Measurements from ENCODE around the gene ADGRF3.
"Not testable (repeated sequence)": the region's sequence is repeated elsewhere in the genome, so short reads cannot be mapped to it uniquely, and the experiment has no call there.

ADGRF3 gene

GRCh38 chr2:26297061-26297460 is 49.5 kb downstream of the ADGRF3 start:
- no peak for DNase-seq
- in situ Hi-C loops (cut with HindIII; ENCODE audit: low pct_ligation_motif_present, low pct_unique_long_range_greater_than_20kb, low sequenced_read_pairs), result no loop called here

GRCh38 chr2:26295511-26295910 is 51.1 kb downstream of the ADGRF3 start:
- no peak for DNase-seq
- in situ Hi-C loops (cut with HindIII; ENCODE audit: low pct_ligation_motif_present, low pct_unique_long_range_greater_than_20kb, low sequenced_read_pairs), result no loop called here

GRCh38 chr2:26292646-26293045 is 53.9 kb downstream of the ADGRF3 start:
- in situ Hi-C loops (cut with HindIII; ENCODE audit: low pct_ligation_motif_present, low pct_unique_long_range_greater_than_20kb, low sequenced_read_pairs), result no loop called here
- no peak for DNase-seq

- DNase-seq, result no peak
- in situ Hi-C loops (cut with HindIII; ENCODE audit: low pct_ligation_motif_present, low pct_unique_long_range_greater_than_20kb, low sequenced_read_pairs), result no loop called here
These were observed 56.6 kb downstream of the ADGRF3 start for GRCh38 chr2:26290001-26290400.

GRCh38 chr2:26285931-26286330 is 60.7 kb downstream of the ADGRF3 start:
- in situ Hi-C loops (cut with HindIII; ENCODE audit: low pct_ligation_motif_present, low pct_unique_long_range_greater_than_20kb, low sequenced_read_pairs), result no loop called here
- no peak for DNase-seq

- in situ Hi-C loops (cut with HindIII; ENCODE audit: low pct_ligation_motif_present, low pct_unique_long_range_greater_than_20kb, low sequenced_read_pairs), result no loop called here
- peak; percentile 34 for DNase-seq
These were observed 62.5 kb downstream of the ADGRF3 start for GRCh38 chr2:26284132-26284531.

- in situ Hi-C loops (cut with HindIII; ENCODE audit: low pct_ligation_motif_present, low pct_unique_long_range_greater_than_20kb, low sequenced_read_pairs), result no loop called here
- no peak for DNase-seq
These were observed 63.0 kb downstream of the ADGRF3 start for GRCh38 chr2:26283606-26284005.

- no peak for DNase-seq
- in situ Hi-C loops (cut with HindIII; ENCODE audit: low pct_ligation_motif_present, low pct_unique_long_range_greater_than_20kb, low sequenced_read_pairs), result no loop called here
These were observed 65.4 kb downstream of the ADGRF3 start for GRCh38 chr2:26281226-26281625.

GRCh38 chr2:26279886-26280285 is 66.7 kb downstream of the ADGRF3 start:
- no peak for DNase-seq
- in situ Hi-C loops (cut with HindIII; ENCODE audit: low pct_ligation_motif_present, low pct_unique_long_range_greater_than_20kb, low sequenced_read_pairs), result no loop called here

- in situ Hi-C loops (cut with HindIII; ENCODE audit: low pct_ligation_motif_present, low pct_unique_long_range_greater_than_20kb, low sequenced_read_pairs), result no loop called here
- no peak for DNase-seq
These were observed 69.9 kb downstream of the ADGRF3 start for GRCh38 chr2:26276484-26277227.

- in situ Hi-C loops (cut with HindIII; ENCODE audit: low pct_ligation_motif_present, low pct_unique_long_range_greater_than_20kb, low sequenced_read_pairs), result no loop called here
- DNase-seq, result no peak
These were observed 72.5 kb downstream of the ADGRF3 start for GRCh38 chr2:26274058-26274613.

GRCh38 chr2:26273501-26273900 is 73.1 kb downstream of the ADGRF3 start:
- no peak for DNase-seq
- in situ Hi-C loops (cut with HindIII; ENCODE audit: low pct_ligation_motif_present, low pct_unique_long_range_greater_than_20kb, low sequenced_read_pairs), result no loop called here

GRCh38 chr2:26270373-26270772 is 76.2 kb downstream of the ADGRF3 start:
- in situ Hi-C loops (cut with HindIII; ENCODE audit: low pct_ligation_motif_present, low pct_unique_long_range_greater_than_20kb, low sequenced_read_pairs), result no loop called here

GRCh38 chr2:26269571-26270158 is 76.9 kb downstream of the ADGRF3 start:
- in situ Hi-C loops (cut with HindIII; ENCODE audit: low pct_ligation_motif_present, low pct_unique_long_range_greater_than_20kb, low sequenced_read_pairs), result no loop called here
- no peak for DNase-seq

More at GRCh38 chr2:26270373-26270772, 76.2 kb downstream of the ADGRF3 start:
- no peak for DNase-seq

- in situ Hi-C loops (cut with HindIII; ENCODE audit: low pct_ligation_motif_present, low pct_unique_long_range_greater_than_20kb, low sequenced_read_pairs); DNase-seq: not testable (repeated sequence)
These were observed 77.8 kb downstream of the ADGRF3 start for GRCh38 chr2:26268670-26269385.

- no peak for DNase-seq
- in situ Hi-C loops (cut with HindIII; ENCODE audit: low pct_ligation_motif_present, low pct_unique_long_range_greater_than_20kb, low sequenced_read_pairs), result no loop called here
These were observed 78.4 kb downstream of the ADGRF3 start for GRCh38 chr2:26268213-26268612.

GRCh38 chr2:26258836-26259235 is 87.8 kb downstream of the ADGRF3 start:
- in situ Hi-C loops (cut with HindIII; ENCODE audit: low pct_ligation_motif_present, low pct_unique_long_range_greater_than_20kb, low sequenced_read_pairs); DNase-seq: not testable (repeated sequence)

Data from ACHN (cell line).